Anterior cingulate cortex (tissue), 58 donors: ENCODE measurements around the gene CEP170B.
"Not testable (repeated sequence)": the region's sequence is repeated elsewhere in the genome, so short reads cannot be mapped to it uniquely, and the experiment has no call there.

Experiments
- DNase-seq, 58 donors: peaks; one replicate each; lab custom pipeline; 2025; lab: John Stamatoyannopoulos, UW

The CEP170B gene

DNA sequence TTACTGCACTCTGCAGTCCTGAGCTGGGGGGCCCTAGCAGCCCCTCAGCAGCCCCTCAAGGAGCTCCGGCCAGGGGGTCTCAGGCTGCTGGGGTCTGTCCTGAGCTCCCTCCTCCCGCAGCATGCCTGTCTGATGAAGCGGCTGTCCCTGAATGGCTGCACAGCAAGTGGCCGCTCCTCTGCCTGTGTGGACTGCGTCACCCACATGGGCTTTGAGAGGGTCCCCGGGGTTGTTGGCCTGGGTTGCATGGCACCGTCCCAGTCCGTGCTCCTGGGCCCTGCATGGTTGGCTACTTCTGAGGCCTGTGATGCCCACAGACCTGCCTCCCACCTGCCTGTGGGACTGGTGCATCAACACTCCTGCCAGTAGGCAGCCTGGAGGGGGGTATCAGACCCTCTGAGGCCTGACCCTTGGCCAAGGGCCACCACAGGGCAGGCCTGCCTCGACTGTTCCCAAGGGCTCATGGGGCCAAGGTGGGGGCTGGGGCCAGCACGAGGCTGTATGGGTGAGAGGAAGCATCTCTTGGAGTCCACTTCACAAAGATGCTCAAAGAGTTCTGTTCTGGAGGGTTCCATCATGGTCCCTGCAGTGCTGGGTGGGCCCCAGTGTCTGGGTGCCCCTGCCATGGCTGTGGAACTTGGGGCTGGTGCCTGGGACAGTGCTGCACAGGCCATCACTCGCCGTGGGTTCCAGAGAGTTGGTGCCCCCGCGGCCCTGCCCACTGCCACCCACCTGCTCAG, 12.2 kb downstream of the CEP170B start:
- no peak for DNase-seq

DNA sequence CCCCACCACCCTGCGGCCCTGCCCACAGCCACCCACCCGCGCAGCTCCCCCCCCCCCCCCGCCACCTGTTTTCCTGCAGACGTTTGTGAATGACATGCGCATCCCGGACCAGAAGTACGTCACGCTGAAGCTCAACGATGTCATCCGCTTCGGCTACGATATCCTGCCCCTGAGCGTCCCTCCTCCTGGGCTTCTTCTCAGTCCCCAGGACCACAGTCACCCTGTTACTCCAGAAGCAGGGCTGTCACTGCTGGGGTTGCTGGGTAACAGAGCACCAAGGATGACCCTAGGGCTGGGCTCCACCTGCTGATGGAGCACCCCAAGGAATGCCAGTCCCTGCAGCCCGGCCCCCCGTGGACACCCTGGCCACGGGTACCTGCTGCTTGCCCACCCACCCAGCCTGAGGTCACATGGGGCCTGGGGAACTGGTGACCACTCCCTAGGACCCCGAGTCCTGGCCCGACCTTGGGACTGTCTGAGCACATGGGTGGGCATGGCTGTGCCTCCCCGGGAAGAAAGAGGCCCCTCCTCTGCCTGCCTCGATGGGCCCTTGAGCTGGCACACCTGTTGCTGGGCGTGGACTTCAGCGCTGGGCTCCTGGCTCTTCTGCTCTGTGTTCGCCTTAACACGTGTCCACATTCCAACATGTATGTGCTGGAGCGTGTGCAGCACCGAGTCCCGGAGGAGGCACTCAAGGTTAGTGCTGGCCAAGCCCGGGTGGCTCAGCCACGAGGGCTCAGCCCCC, 12.9 kb downstream of the CEP170B start:
- no peak for DNase-seq

DNA sequence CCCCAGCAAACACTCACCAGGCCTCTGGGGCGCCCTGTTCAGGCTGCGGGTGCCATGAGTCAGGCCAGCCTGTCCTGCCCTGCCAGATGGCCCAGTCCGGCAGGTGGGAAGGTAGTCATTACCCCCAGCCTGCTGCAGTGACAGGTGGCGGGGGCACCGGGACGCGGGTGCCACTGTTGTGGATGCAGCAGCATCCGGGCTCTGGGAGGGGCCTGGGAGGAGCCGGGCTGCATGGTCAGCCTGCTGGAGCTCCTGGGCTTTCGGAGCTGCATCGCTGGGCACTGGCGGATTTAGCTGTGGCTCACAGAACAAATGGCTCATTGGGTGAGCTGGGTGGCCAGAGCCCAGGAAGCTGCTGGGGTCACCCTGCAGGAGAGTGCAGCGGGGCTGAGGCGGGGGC, 13.5 kb downstream of the CEP170B start:
- no peak for DNase-seq

DNA sequence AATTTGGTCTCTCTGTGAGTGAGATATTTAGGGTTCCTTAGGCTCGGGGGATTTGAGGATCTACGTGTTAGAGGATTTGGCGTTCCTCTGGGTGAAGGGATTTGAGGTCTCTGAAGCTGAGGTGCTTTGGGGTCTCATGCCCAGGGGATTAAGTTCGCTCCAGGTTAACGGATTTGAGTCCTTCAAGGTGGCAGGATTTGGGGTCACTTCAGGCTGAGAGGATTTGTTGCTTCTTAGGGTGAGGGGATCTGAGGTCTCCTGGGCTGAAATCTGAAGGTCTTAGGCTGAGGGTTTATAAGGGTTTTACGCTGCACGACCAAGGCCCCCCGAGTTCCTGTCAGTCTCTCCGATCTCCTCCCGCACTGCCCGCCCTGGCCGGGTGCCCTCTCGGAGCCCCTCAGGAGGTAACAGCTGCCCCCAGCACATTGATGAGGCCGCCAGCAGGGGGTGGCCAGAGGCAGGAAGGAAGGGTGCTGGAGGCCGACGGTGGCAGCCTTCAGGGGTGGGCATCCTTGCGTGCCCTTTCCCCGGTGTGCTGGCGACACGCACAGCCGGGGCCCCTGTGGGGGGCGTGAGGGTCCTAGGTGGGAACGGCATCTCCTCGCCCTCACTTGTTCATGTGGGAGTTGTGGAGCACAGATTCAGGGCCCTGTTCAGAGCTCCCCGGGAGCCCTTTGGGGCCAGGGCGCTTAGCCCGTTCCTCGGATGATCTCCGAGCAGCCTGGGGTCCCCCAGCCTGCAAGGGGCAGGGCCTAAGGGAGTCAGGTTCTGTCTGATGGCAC, 14.3 kb downstream of the CEP170B start:
- DNase-seq, result no peak

DNA sequence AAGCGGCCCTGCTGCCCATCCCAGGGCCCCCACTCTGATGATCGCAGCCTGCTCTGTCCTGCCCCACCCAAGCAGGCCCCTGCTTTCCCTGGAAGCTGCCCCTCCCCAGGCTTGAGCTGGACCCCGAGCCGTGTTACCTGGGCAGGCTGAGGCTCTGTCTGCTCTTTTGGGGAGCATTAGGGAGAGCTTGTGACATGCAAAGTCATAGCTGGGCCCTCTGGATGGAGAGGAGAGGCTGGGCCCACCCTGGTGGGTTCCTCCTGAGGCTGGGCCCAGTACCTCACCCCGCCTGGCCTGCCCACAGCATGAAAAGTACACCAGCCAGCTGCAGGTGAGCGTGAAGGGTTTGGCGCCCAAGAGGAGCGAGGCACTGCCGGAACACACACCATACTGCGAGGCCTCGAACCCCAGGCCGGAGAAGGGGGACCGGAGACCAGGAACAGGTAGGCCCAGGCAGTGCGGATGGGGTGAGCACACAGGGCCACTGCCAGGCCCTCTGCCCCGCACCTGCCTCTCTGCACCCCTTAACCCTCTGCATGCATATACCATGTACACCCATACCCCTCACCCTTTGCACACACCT, 15.0 kb downstream of the CEP170B start:
- DNase-seq, result no peak

DNA sequence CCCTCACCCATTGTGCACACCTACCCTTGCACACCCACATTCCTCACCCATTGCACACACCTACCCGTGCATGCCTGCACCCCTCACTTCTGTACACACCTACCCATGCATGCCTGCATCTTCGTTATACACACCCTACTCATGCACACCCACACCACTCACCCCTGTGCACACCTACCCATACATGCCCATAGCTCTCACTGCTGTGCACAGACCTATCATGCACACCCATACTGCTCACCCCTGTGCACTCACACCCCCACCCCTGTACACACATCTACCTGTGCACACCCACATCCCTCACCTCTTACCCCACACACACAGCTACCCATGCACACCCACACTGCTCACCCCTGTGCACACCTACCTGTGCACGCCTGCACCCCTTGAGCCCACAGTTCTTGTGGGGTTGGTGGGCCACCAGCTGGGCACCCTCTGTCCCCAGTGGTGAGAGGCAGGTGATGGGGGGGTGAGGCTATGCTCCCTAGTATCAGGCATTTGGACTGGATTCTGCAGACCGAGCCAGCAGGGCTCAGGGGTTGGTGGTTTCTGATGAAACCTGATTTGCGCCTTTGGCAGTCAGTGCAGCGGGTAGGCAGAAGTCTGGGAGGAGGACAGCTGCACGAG, 15.6 kb downstream of the CEP170B start:
- no peak for DNase-seq

DNA sequence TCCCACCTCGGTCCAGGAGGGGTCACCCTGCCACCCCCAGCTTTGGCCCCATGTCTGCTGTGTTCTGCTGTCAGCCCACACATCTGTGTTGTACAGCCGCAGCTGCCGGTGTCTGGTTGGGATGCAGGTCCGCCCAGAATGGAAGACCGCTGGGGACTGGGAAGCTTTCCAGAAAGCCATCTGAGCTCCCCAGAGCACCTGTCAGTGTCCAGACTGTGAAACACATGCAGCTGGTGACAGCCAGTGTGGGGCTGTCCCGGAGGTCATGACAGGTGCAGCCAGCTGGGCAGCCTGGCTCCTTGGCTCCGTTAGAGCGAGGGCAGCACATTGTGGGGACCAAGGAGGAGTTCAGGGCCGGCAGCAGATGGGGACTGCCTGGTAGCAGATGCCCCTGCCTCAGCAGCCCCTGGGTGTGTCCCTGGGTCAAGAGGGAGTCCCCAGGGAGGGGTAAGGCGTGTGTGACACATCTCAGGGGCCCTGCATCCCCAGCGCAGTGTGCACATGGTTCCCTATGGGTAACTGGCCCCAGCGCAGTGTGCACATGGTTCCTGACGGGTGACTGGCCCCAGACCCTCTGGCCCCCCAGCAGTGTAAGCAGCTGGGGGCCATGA, 16.4 kb downstream of the CEP170B start:
- DNase-seq, result no peak

DNA sequence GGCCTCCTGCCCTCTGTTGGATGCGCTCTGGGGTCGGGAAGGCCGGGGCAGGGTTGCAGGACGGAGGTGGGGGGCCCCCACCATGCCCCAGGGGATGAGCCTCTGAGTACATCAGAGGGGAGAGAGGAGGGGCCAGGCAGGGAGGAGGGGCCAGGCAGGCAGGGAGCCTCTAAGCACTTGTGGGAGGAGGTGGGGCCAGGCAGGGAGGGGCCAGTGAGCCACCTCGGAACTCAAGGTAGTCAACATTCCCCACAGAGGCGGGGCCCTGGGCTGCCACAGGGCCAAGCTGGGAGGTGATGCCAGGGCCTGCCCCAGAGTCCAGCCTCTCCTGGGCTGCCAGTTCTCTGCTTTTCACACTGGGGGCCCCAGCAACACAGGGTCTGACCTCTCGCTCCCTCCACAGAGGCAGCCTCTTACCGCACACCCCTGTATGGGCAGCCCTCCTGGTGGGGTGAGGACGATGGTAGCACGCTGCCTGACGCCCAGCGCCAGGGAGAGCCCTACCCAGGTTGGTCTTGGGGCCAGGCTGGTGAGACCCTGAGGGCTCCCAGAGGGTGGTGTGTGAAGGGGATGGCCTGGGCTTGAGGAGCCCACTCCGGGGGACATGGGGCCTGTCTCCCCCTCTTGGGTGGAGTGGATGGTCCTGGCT, 17.4 kb downstream of the CEP170B start:
- no peak for DNase-seq

DNA sequence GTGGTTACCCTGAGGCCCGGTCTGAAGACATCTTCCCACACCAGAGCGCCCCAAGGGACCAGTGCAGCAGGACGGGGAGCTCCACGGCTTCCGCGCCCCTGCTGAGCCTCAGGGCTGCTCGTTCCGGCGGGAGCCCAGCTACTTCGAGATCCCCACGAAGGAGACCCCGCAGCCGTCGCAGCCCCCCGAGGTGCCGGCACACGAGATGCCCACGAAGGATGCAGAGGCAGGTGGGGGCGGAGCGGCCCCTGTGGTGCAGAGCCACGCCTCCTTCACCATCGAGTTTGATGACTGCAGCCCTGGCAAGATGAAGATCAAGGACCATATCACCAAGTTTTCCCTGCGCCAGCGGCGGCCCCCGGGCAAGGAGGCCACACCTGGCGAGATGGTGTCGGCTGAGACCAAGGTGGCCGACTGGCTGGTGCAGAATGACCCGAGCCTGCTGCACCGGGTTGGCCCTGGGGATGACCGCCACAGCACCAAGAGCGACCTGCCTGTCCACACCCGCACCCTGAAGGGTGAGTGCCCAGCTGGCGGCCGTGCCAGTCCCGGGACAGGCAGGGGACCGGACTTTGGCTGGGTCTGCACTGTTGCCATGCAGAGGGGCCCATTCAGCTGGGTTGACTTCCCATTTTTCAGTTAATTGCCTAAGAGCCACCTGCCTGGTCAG, 18.1 kb downstream of the CEP170B start:
- no peak for DNase-seq

DNA sequence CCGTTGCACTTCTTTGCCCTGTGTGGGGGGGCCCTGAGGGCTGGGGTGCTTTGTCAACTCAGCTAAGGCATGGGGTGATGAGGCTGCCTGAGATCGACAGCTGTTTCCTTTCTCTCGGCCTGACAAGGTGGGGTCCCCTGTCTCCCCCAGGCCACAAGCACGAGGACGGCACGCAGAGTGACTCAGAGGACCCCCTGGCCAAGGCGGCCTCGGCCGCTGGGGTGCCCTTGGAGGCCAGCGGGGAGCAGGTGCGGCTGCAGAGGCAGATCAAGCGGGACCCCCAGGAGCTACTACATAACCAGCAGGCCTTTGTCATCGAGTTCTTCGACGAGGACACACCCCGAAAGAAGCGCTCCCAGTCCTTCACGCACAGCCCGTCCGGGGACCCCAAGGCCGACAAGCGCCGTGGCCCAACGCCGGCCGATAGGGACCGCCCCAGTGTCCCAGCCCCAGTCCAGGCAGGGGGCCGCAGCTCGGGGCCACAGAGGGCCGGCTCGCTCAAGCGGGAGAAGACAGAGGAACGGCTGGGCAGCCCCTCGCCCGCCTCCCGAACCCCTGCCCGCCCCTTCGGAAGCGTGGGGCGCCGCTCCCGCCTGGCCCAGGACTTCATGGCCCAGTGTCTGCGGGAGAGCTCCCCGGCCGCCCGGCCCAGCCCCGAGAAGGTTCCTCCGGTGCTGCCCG, 18.8 kb downstream of the CEP170B start:
- no peak for DNase-seq

DNA sequence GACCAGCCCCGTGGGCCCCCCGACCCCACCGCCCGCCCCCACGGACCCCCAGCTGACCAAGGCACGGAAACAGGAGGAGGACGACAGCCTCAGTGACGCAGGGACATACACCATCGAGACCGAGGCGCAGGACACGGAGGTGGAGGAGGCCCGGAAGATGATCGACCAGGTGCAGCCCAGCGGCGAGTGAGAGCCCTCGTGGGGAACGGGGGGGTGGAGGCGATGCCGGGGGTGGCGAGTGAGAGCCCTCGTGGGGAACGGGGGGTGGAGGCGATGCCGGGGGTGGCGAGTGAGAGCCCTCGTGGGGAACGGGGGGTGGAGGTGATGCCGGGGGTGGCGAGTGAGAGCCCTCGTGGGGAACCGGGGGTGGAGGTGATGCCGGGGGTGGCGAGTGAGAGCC, 19.3 kb downstream of the CEP170B start:
- not testable (repeated sequence) for DNase-seq

DNA sequence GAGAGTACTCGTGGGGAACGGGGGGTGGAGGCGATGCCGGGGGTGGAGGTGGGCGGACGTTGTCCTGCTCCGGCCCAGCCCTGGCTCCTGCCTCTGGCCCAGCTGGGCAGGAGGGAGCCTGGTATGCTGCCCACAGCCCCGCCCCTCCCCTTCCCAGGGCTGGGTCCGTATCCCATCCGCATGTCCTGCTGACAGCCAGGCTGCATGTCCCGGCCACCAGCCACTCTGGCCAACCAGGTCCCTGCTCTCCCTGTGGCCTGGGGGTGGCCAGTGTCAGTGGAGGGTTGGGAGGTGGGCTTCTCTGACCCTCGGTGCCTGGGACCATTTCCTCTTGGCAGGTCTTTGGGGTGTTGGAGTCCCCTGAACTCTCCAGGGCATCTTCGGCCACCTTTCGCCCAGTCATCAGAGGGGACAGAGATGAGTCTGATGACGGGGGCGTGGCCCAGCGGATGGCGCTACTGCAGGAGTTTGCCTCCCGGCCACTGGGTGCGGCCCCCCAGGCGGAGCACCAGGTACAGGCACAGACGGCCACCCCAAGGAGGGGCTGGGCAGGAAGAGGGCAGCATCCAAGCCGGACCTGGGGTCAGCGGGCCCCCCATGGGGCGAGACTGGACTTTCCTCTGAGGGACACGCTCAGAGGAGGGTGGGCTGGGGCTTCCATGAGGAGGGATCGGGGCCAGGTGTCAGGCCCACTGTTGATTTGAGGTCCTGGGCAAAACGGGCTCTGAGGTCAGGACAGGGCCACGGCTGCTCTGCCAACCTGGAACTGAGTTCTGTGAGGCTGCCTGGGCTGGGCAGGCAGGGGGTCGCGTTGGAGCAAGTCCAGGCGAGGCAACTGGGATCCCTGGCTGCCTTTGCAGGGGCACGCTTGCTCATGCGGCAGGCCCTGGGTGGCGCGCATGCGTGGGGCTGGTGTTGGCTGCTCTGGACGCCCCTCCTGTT, 20.2 kb downstream of the CEP170B start:
- no peak for DNase-seq

DNA sequence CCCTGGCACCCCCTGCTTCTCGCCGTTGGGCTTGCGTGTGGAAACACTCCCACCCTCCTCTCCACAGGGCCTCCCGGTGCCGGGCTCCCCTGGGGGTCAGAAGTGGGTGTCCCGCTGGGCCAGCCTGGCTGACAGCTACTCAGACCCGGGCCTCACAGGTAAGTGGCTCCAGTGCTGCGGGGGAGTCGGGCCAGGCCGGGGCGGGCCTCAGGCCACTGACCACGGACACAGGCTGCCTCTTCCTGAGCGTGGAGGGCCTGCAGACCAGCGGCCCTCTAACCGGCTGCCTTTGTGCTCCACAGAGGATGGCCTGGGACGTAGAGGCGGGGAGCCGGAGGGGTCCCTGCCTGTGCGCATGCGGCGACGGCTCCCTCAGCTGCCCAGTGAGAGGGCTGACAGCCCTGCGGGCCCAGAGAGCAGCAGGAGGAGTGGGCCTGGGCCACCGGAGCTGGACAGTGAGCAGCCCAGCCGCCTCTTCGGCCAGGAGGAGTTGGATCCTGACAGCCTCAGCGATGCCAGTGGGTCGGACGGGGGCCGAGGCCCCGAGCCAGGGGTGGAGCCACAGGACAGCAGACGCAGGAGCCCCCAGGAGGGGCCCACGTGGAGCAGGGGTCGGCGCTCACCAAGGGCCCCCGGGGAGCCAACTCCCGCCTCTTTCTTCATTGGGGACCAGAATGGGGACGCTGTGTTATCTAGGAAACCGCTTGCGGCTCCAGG, 21.1 kb downstream of the CEP170B start:
- no peak for DNase-seq

DNA sequence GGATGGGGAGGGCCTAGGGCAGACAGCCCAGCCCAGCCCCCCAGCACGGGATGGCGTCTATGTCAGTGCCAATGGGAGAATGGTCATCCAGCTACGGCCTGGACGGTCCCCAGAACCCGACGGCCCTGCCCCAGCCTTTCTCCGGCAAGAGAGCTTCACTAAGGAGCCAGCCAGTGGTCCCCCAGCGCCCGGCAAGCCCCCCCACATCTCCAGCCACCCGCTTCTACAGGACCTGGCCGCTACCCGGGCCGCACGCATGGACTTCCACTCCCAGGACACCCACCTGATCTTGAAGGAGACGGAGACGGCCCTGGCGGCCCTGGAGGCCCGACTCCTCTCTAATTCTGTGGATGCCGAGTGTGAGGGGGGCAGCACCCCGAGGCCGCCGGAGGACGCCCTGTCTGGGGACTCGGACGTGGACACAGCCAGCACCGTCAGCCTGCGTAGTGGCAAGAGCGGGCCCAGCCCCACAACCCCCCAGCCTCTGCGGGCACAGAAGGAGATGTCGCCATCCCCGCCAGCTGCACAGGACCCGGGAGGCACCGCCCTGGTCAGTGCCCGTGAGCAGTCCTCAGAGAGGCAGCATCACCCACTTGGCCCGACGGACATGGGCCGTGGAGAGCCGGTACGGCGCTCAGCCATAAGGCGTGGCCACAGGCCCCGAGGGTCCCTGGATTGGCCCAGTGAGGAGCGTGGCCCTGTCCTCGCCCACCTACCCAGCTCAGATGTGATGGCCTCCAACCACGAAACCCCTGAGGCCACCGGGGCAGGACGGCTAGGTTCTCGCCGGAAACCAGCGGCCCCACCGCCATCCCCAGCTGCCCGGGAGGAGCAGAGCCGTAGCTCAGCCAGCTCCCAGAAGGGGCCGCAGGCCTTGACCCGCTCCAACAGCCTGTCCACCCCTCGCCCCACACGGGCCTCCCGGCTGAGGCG, 21.9 kb downstream of the CEP170B start:
- no peak for DNase-seq
